ENCODE measurements around the gene FBXO36. TPM values are rescaled to one million over a fixed set of nuclear protein-coding genes. Genes with fewer than 3 reads are reported as not detected.

Gene FBXO36
- total RNA-seq, 1 donor from 2014 or later: 1.9 TPM

GRCh38 chr2:229970406-229970805 is 48.1 kb downstream of the FBXO36 start:
- Histone ChIP-seq H3K27ac (ENCODE audit: low read depth, low read length) (no peak overlapping the region), H3K4me1 (ENCODE audit: insufficient read depth, low read length) (no peaks in the 10 kb centered on the region), H3K4me2 (ENCODE audit: low read length) (no peak overlapping the region), H3K27me3 (ENCODE audit: insufficient read depth, low read length) (no peaks in the 10 kb centered on the region), H4K20me1 (ENCODE audit: insufficient read depth, low read length) (no peaks in the 10 kb centered on the region), H3K79me2 (ENCODE audit: insufficient read depth, low read length) (no peaks in the 10 kb centered on the region), H2AFZ (ENCODE audit: low read depth, low read length) (no peak overlapping the region), H3K9ac (ENCODE audit: low read length) (no peak overlapping the region), H3K4me3 (ENCODE audit: insufficient read depth, low read depth, low read length) (no peak overlapping the region), H3K9me3 (ENCODE audit: insufficient read depth, low read depth, low read length) (no peaks in the 10 kb centered on the region), H3K36me3 (ENCODE audit: insufficient read depth, low read length) (no peaks in the 10 kb centered on the region)
- H3K36me3 Mint-ChIP-seq (ENCODE audit: low read depth, unreplicated experiment): peaks cover 1% of the 10 kb centered on the region
- FAIRE-seq (no peak), DNase-seq (ENCODE audit: low read depth) (no peak)
- no peak overlapping the region for H3K27ac Mint-ChIP-seq (ENCODE audit: unreplicated experiment)
- no peak for TF ChIP-seq CTCF (IDR thresholded peaks at IDR 0.05; ENCODE audit: insufficient read depth, low read depth, low read length)
- TF ChIP-seq EZH2 (IDR thresholded peaks at IDR 0.05; ENCODE audit: insufficient read depth, low read length): no peak
- no peak overlapping the region for H3K4me3 Mint-ChIP-seq (ENCODE audit: unreplicated experiment)
- H3K4me1 Mint-ChIP-seq (ENCODE audit: low read depth, unreplicated experiment): no peaks in the 10 kb centered on the region
- no peaks in the 10 kb centered on the region for H3K27me3 Mint-ChIP-seq (ENCODE audit: low read depth, unreplicated experiment)
- H3K9me3 Mint-ChIP-seq (ENCODE audit: unreplicated experiment): peaks cover 2% of the 10 kb centered on the region

DNA sequence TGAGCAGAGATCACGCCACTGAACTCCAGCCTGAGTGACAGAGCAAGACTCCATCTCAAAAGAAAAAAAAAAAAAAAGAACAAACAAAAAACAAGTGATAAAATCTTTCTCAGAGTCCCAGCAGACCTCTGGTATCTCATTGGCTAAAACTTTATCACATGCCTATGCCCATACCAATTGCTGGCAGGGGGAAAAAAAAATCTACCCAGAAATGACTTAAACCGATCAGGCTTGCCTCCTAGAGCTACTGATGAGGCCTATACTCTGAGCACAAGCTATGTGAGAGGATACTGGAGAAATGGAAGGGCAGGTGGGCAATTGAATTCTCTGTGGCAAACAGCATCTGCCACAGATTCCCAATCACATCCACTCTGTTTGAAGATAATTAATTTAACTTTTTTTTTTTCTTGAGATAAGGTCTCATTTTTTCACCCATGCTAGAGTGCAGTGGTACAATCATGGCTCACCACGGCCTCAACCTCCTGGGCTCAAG is 49.0 kb downstream of the FBXO36 start:
- Mint-ChIP-seq H3K27ac (ENCODE audit: unreplicated experiment) (no peak overlapping the region), H3K4me1 (ENCODE audit: low read depth, unreplicated experiment) (no peaks in the 10 kb centered on the region), H3K27me3 (ENCODE audit: low read depth, unreplicated experiment) (no peaks in the 10 kb centered on the region), H3K36me3 (ENCODE audit: low read depth, unreplicated experiment) (peaks cover 1% of the 10 kb centered on the region), H3K4me3 (ENCODE audit: unreplicated experiment) (no peak overlapping the region), H3K9me3 (ENCODE audit: unreplicated experiment) (no peaks in the 10 kb centered on the region)
- no peak for FAIRE-seq
- Histone ChIP-seq H3K4me1 (ENCODE audit: insufficient read depth, low read length) (no peaks in the 10 kb centered on the region), H3K4me2 (ENCODE audit: low read length) (no peak overlapping the region), H3K9me3 (ENCODE audit: insufficient read depth, low read depth, low read length) (no peaks in the 10 kb centered on the region), H2AFZ (ENCODE audit: low read depth, low read length) (no peak overlapping the region), H3K27me3 (ENCODE audit: insufficient read depth, low read length) (no peaks in the 10 kb centered on the region), H3K79me2 (ENCODE audit: insufficient read depth, low read length) (no peaks in the 10 kb centered on the region), H3K4me3 (ENCODE audit: insufficient read depth, low read depth, low read length) (no peak overlapping the region), H3K36me3 (ENCODE audit: insufficient read depth, low read length) (no peaks in the 10 kb centered on the region), H3K27ac (ENCODE audit: low read depth, low read length) (no peak overlapping the region), H4K20me1 (ENCODE audit: insufficient read depth, low read length) (no peaks in the 10 kb centered on the region), H3K9ac (ENCODE audit: low read length) (no peak overlapping the region)
- no peak for DNase-seq (ENCODE audit: low read depth)
- TF ChIP-seq CTCF (IDR thresholded peaks at IDR 0.05; ENCODE audit: insufficient read depth, low read depth, low read length) (no peak), EZH2 (IDR thresholded peaks at IDR 0.05; ENCODE audit: insufficient read depth, low read length) (no peak)

- Histone ChIP-seq H3K27me3 (ENCODE audit: insufficient read depth, low read length) (no peaks in the 10 kb centered on the region), H3K79me2 (ENCODE audit: insufficient read depth, low read length) (no peaks in the 10 kb centered on the region), H4K20me1 (ENCODE audit: insufficient read depth, low read length) (no peaks in the 10 kb centered on the region), H2AFZ (ENCODE audit: low read depth, low read length) (no peak overlapping the region), H3K27ac (ENCODE audit: low read depth, low read length) (no peak overlapping the region), H3K36me3 (ENCODE audit: insufficient read depth, low read length) (no peaks in the 10 kb centered on the region), H3K9me3 (ENCODE audit: insufficient read depth, low read depth, low read length) (no peaks in the 10 kb centered on the region), H3K4me2 (ENCODE audit: low read length) (no peak overlapping the region), H3K9ac (ENCODE audit: low read length) (no peak overlapping the region), H3K4me1 (ENCODE audit: insufficient read depth, low read length) (no peaks in the 10 kb centered on the region), H3K4me3 (ENCODE audit: insufficient read depth, low read depth, low read length) (no peak overlapping the region)
- Mint-ChIP-seq H3K27ac (ENCODE audit: unreplicated experiment) (no peak overlapping the region), H3K27me3 (ENCODE audit: low read depth, unreplicated experiment) (no peaks in the 10 kb centered on the region), H3K36me3 (ENCODE audit: low read depth, unreplicated experiment) (peaks cover 1% of the 10 kb centered on the region), H3K9me3 (ENCODE audit: unreplicated experiment) (no peaks in the 10 kb centered on the region), H3K4me3 (ENCODE audit: unreplicated experiment) (no peak overlapping the region), H3K4me1 (ENCODE audit: low read depth, unreplicated experiment) (no peaks in the 10 kb centered on the region)
- no peak for TF ChIP-seq EZH2 (IDR thresholded peaks at IDR 0.05; ENCODE audit: insufficient read depth, low read length)
- peak; percentile 30 for TF ChIP-seq CTCF (IDR thresholded peaks at IDR 0.05; ENCODE audit: insufficient read depth, low read depth, low read length)
- FAIRE-seq (no peak), DNase-seq (ENCODE audit: low read depth) (peak; percentile 75)
These were observed 52.0 kb downstream of the FBXO36 start for GRCh38 chr2:229974266-229974665.
